Astrocyte (in vitro differentiated cells and primary cell): ENCODE data around the gene ANKLE1. TPM values are rescaled to one million over a fixed set of nuclear protein-coding genes. Genes with fewer than 3 reads are reported as not detected.

Source experiments
- DNase-seq: peaks from one replicate; pipeline ENCODE4 v3.0.0-alpha.2; 2010; ENCODE audit warnings: low read depth
- FAIRE-seq: peaks from 2 replicates; lab custom pipeline; 2011; peaks lifted over from hg19 to GRCh38; lab: Jason Lieb, UNC
- H2AFZ ChIP-seq: 2 replicates; pipeline ENCODE4 v1.6.0; 2012; ENCODE audit warnings: low read depth, low read length, inconsistent platforms
- H3K27ac ChIP-seq: 2 replicates; pipeline ENCODE4 v1.5.1; 2011; ENCODE audit warnings: low read depth, low read length, inconsistent platforms
- H3K27me3 ChIP-seq: 2 replicates; pipeline ENCODE4 v1.6.0; 2011; ENCODE audit warnings: low read length, inconsistent platforms; ENCODE audit not compliant: insufficient read depth
- H3K36me3 ChIP-seq: 2 replicates; pipeline ENCODE4 v1.5.1; 2011; ENCODE audit warnings: low read length, inconsistent platforms; ENCODE audit not compliant: insufficient read depth
- H3K4me1 ChIP-seq: 2 replicates; pipeline ENCODE4 v1.5.1; 2011; ENCODE audit warnings: low read length, inconsistent platforms; ENCODE audit not compliant: insufficient read depth
- H3K4me2 ChIP-seq: 2 replicates; pipeline ENCODE4 v1.6.0; 2012; ENCODE audit warnings: low read length, inconsistent platforms
- H3K4me3 ChIP-seq: 2 replicates; pipeline ENCODE4 v1.5.1; 2011; ENCODE audit warnings: low read depth, mild to moderate bottlenecking, low read length, inconsistent platforms; ENCODE audit not compliant: insufficient read depth
- H3K79me2 ChIP-seq: 2 replicates; pipeline ENCODE4 v1.6.0; 2012; ENCODE audit warnings: mild to moderate bottlenecking, low read length, inconsistent platforms; ENCODE audit not compliant: insufficient read depth
- H3K9ac ChIP-seq: 2 replicates; pipeline ENCODE4 v1.6.0; 2012; ENCODE audit warnings: mild to moderate bottlenecking, low read length, inconsistent platforms
- H3K9me3 ChIP-seq: 2 replicates; pipeline ENCODE4 v1.5.1; 2012; ENCODE audit warnings: low read depth, mild to moderate bottlenecking, low read length, inconsistent platforms; ENCODE audit not compliant: insufficient read depth
- H4K20me1 ChIP-seq: 2 replicates; pipeline ENCODE4 v1.6.0; 2012; ENCODE audit warnings: low read length, inconsistent platforms; ENCODE audit not compliant: insufficient read depth
- H3K27ac Mint-ChIP-seq: one replicate; pipeline ENCODE4 v1.8.0; 2021; ENCODE audit warnings: mild to moderate bottlenecking, mixed read lengths; ENCODE audit not compliant: unreplicated experiment
- H3K27me3 Mint-ChIP-seq: one replicate; pipeline ENCODE4 v1.8.0; 2021; ENCODE audit warnings: low read depth, mixed read lengths; ENCODE audit not compliant: unreplicated experiment
- H3K36me3 Mint-ChIP-seq: one replicate; pipeline ENCODE4 v1.8.0; 2021; ENCODE audit warnings: low read depth, mixed read lengths; ENCODE audit not compliant: unreplicated experiment
- H3K4me1 Mint-ChIP-seq: one replicate; pipeline ENCODE4 v1.8.0; 2021; ENCODE audit warnings: low read depth, mixed read lengths; ENCODE audit not compliant: unreplicated experiment
- H3K4me3 Mint-ChIP-seq: one replicate; pipeline ENCODE4 v1.8.0; 2021; ENCODE audit warnings: mild to moderate bottlenecking, moderate library complexity, mixed read lengths; ENCODE audit not compliant: unreplicated experiment
- H3K9me3 Mint-ChIP-seq: one replicate; pipeline ENCODE4 v1.8.0; 2021; ENCODE audit warnings: mild to moderate bottlenecking, mixed read lengths; ENCODE audit not compliant: unreplicated experiment
- EZH2 ChIP-seq: IDR thresholded peaks from 2 replicates; pipeline ENCODE4 v1.6.1; 2012; ENCODE audit warnings: mild to moderate bottlenecking, low read length, inconsistent platforms; ENCODE audit not compliant: insufficient read depth
- total RNA-seq: library from RNA; stranded (reverse); gene quantifications from 2 replicates; pipeline ENCODE4 v1.2.1, GENCODE V29; 2021
- TF ChIP-seq, protein P1 (sequence below): IDR thresholded peaks from 2 replicates; pipeline ENCODE4 v1.5.1; 2011; ENCODE audit warnings: low read depth, mild to moderate bottlenecking, inconsistent platforms, low read length, moderate library complexity; ENCODE audit not compliant: insufficient read depth

ANKLE1 gene
- total RNA-seq, 1 donor from 2014 or later: 1.8 TPM

- Mint-ChIP-seq H3K27ac (no peak overlapping the region), H3K9me3 (no peaks in the 10 kb centered on the region), H3K4me1 (no peaks in the 10 kb centered on the region), H3K4me3 (peak overlapping the region; percentile 64), H3K36me3 (no peaks in the 10 kb centered on the region), H3K27me3 (peaks cover 9% of the 10 kb centered on the region)
- Histone ChIP-seq H3K36me3 (no peaks in the 10 kb centered on the region), H3K79me2 (no peaks in the 10 kb centered on the region), H3K9ac (no peak overlapping the region), H2AFZ (no peak overlapping the region), H3K4me3 (no peak overlapping the region), H3K9me3 (peaks cover 10% of the 10 kb centered on the region), H3K27me3 (no peaks in the 10 kb centered on the region), H3K4me2 (no peak overlapping the region), H3K4me1 (no peaks in the 10 kb centered on the region), H3K27ac (no peak overlapping the region), H4K20me1 (no peaks in the 10 kb centered on the region)
- FAIRE-seq: no peak
- TF ChIP-seq EZH2: no peak
- TF ChIP-seq, protein P1, sequence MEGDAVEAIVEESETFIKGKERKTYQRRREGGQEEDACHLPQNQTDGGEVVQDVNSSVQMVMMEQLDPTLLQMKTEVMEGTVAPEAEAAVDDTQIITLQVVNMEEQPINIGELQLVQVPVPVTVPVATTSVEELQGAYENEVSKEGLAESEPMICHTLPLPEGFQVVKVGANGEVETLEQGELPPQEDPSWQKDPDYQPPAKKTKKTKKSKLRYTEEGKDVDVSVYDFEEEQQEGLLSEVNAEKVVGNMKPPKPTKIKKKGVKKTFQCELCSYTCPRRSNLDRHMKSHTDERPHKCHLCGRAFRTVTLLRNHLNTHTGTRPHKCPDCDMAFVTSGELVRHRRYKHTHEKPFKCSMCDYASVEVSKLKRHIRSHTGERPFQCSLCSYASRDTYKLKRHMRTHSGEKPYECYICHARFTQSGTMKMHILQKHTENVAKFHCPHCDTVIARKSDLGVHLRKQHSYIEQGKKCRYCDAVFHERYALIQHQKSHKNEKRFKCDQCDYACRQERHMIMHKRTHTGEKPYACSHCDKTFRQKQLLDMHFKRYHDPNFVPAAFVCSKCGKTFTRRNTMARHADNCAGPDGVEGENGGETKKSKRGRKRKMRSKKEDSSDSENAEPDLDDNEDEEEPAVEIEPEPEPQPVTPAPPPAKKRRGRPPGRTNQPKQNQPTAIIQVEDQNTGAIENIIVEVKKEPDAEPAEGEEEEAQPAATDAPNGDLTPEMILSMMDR: no peak
- DNase-seq: no peak
These were observed 26.5 kb upstream of the ANKLE1 start for GRCh38 chr19:17255150-17255621.

DNA sequence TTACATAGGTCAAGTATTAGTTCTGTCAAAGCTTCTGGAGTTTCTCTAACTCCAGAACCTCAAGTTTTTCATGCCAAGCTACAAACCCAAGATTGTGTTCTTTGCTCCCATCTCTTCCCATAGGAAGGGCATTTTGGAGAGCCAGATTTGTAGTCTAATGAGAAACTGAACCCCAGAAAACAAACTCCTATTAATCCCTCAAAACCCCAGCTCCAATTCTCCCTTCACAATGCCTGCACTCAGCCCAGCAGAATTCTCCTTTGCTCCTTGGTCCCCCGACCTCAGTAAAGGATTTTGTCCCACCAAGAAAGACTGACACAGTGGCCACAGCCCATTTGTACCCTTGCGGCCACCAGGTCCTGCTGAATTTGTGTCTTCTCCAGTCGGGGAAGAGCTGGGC lies 25.6 kb upstream of the ANKLE1 start:
- Histone ChIP-seq H3K4me1 (no peaks in the 10 kb centered on the region), H3K27me3 (no peaks in the 10 kb centered on the region), H3K79me2 (no peaks in the 10 kb centered on the region), H2AFZ (no peak overlapping the region), H3K27ac (no peak overlapping the region), H3K36me3 (no peaks in the 10 kb centered on the region), H3K4me2 (no peak overlapping the region), H4K20me1 (no peaks in the 10 kb centered on the region), H3K4me3 (no peak overlapping the region), H3K9me3 (peaks cover 10% of the 10 kb centered on the region), H3K9ac (no peak overlapping the region)
- Mint-ChIP-seq H3K4me1 (no peaks in the 10 kb centered on the region), H3K27ac (no peak overlapping the region), H3K4me3 (no peak overlapping the region), H3K36me3 (no peaks in the 10 kb centered on the region), H3K9me3 (no peaks in the 10 kb centered on the region), H3K27me3 (peaks cover 13% of the 10 kb centered on the region)
- FAIRE-seq: no peak
- TF ChIP-seq EZH2: no peak
- TF ChIP-seq, protein P1: no peak
- DNase-seq: no peak

GRCh38 chr19:17259118-17259780 lies 22.5 kb upstream of the ANKLE1 start:
- H3K36me3 Mint-ChIP-seq: no peaks in the 10 kb centered on the region
- no peaks in the 10 kb centered on the region for H4K20me1 ChIP-seq
- H3K9me3 ChIP-seq: peaks cover 10% of the 10 kb centered on the region
- no peaks in the 10 kb centered on the region for H3K79me2 ChIP-seq
- no peaks in the 10 kb centered on the region for H3K9me3 Mint-ChIP-seq
- no peak overlapping the region for H3K4me3 ChIP-seq
- no peak for TF ChIP-seq EZH2
- TF ChIP-seq, protein P1: no peak
- no peaks in the 10 kb centered on the region for H3K4me1 ChIP-seq
- no peak for FAIRE-seq
- DNase-seq: no peak
- no peaks in the 10 kb centered on the region for H3K27me3 ChIP-seq
- no peaks in the 10 kb centered on the region for H3K4me1 Mint-ChIP-seq
- no peak overlapping the region for H3K4me2 ChIP-seq
- H2AFZ ChIP-seq: no peak overlapping the region
- peaks cover 13% of the 10 kb centered on the region for H3K27me3 Mint-ChIP-seq
- H3K9ac ChIP-seq: no peak overlapping the region
- no peaks in the 10 kb centered on the region for H3K36me3 ChIP-seq
- H3K27ac ChIP-seq: no peak overlapping the region
- peak overlapping the region; percentile 34 for H3K27ac Mint-ChIP-seq
- no peak overlapping the region for H3K4me3 Mint-ChIP-seq
